ENCODE data around the gene BRIX1.

DNA sequence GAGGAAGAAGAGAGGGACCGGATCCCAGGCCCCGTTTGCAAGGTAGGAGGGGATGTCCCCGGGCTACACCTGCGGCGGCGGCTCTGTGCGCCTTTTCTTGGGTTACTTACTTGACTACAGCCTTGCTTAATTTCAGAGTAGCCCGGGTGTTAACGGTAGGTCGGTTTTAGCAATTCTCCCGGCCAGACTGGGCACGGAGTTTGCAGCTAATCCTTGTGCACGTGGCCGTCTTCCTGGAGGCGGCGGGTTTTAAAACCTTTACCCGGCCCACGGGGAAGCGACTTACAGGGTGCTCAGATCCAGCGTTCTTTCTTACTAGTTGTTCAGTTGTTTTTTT lies 313 bp downstream of the BRIX1 start:
- TF ChIP-seq TAF7 (tag; IDR thresholded peaks at IDR 0.05) = 0 out of 2 replicates have a peak, but pooled peaks have one; percentile 1
- no peak for TF ChIP-seq NFYB (IDR thresholded peaks at IDR 0.05; ENCODE audit: extremely low read depth, insufficient read length)

Data from K562 (cell line).